H1 (cell line): Measurements from ENCODE around the gene OR10J4. TPM values are rescaled to one million over a fixed set of nuclear protein-coding genes. Genes with fewer than 3 reads are reported as not detected.

Source experiments
- KDM5A ChIP-seq: fragments of 200-600 bp; IDR thresholded peaks from 2 replicates; pipeline ENCODE4 v1.7.1; 2012; ENCODE audit warnings: mild to moderate bottlenecking, low read length, inconsistent platforms, mixed read lengths
- MAFK ChIP-seq: IDR thresholded peaks from 2 replicates; pipeline ENCODE4 v1.6.1; 2012; ENCODE audit warnings: low read depth, mild to moderate bottlenecking, improper control_type of control experiment, low read length
- polyA plus RNA-seq, 7 experiments: library from polyadenylated mRNA; depleted of rRNA in 3 of 7; stranded (reverse) in 5 of 7; unstranded in 2 of 7; fragments of >200 nt in 5 of 7; fragments of 200-250 nt in 2 of 7; gene quantifications; 1 replicate in 5 of 7; 2 replicates in 1 of 7; 4 replicates in 1 of 7; pipeline versions ENCODE4 v1.2.1 to v1.2.3, GENCODE V29; 2011 to 2013; ENCODE audit warnings: missing spikeins in 2 of 7, mixed read lengths in 2 of 7
- total RNA-seq: library from RNA; stranded (reverse); fragmentation: NEBNext Ultra II Directional; extraction: Animal tissue kit (Norgen Biotek cat#: 25700); gene quantifications from 2 replicates; pipeline ENCODE4 v1.2.1, GENCODE V29; 2021

OR10J4 gene
- total and polyA plus RNA-seq, 2 of the 8 experiments (the other 6 are each of a cell fraction or from before 2014, with no cell fraction given) = not detected

DNA sequence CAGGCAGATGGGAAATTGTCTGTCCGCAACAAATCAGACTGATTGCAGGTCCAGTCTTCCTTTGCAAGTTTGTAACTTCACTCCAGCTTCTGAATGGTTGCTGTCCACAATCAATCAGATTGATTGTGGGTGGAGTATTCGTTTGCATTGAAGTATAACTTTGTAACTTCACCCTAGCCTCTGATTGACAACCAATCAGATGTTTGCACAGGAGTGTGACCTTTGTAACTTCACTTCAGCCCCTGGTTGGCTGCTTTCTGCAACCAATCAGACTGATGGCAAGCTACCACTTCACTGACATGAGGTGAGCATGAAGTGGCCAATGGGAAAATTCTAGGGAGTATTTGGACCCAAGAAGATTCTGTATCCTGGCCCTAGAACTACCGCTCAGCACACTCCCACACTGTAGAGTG, 33.2 kb downstream of the OR10J4 start (continued):
- TF ChIP-seq MAFK (no peak), KDM5A (no peak)
- TF ChIP-seq, all 59 proteins: peak for 0
